HL-60 (cell line): ENCODE measurements around the gene PPFIA3.

Source experiments
- DNase-seq, 2 experiments: peaks; one replicate each; pipeline ENCODE4 v3.0.0-alpha.2; 2010 to 2020; ENCODE audit warnings: low read depth in 1 of 2, low spot score in 1 of 2
- H3K27ac ChIP-seq: fragments of 250-450 bp; sonication (Bioruptor Pico); replicated peaks from 2 replicates; pipeline ENCODE4 v1.5.1; 2020; ENCODE audit warnings: mild to moderate bottlenecking, moderate library complexity
- H3K27me3 ChIP-seq: fragments of 250-450 bp; sonication (Bioruptor Pico); 2 replicates; pipeline ENCODE4 v1.5.1; 2021; ENCODE audit warnings: mild to moderate bottlenecking, moderate library complexity; ENCODE audit not compliant: insufficient read depth, poor library complexity, severe bottlenecking
- H3K4me3 ChIP-seq: replicated peaks from 2 replicates; pipeline ENCODE4 v1.5.1; 2011; ENCODE audit warnings: mild to moderate bottlenecking, control low read depth, low read length; ENCODE audit not compliant: insufficient read depth
- GABPA ChIP-seq: IDR thresholded peaks from 2 replicates; pipeline ENCODE4 v1.6.1; 2012; ENCODE audit warnings: low read depth
- POLR2AphosphoS5 ChIP-seq: IDR thresholded peaks from 2 replicates; pipeline ENCODE4 v1.6.1; 2012; ENCODE audit warnings: low read depth
- SPI1 ChIP-seq: IDR thresholded peaks from 2 replicates; pipeline ENCODE4 v1.6.1; 2012; ENCODE audit warnings: low read depth, mild to moderate bottlenecking, borderline replicate concordance
- TF ChIP-seq, protein P1 (sequence below): IDR thresholded peaks from one replicate; pipeline ENCODE4 v1.5.1; 2011; ENCODE audit warnings: low read length, control low read depth, inconsistent platforms; ENCODE audit not compliant: insufficient read depth
- TF ChIP-seq, protein P2 (sequence below): IDR thresholded peaks from 2 replicates; pipeline ENCODE4 v1.6.1; 2012; ENCODE audit warnings: low read depth; ENCODE audit not compliant: insufficient replicate concordance

Gene PPFIA3

DNA sequence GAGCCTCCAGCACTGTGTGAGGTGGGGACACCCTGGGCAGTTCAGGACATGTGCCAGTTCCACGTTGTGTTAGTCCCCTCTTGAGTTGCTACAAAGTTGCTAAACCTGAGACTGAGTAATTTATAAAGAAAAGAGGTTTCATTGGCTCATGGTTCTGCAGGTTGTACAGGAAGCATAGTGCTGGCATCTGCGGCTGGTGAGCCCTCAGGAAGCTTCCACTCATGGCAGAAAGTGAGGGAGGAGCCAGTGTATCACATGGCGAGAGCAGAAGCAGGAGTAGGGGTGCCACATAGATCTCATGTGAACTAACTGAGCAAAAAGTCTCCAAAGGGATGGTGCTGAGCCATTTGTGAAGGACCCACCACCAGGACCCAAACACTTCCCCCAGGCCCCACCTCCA is 71.4 kb downstream of the PPFIA3 start:
- TF ChIP-seq SPI1, result no peak
- TF ChIP-seq, protein P1, sequence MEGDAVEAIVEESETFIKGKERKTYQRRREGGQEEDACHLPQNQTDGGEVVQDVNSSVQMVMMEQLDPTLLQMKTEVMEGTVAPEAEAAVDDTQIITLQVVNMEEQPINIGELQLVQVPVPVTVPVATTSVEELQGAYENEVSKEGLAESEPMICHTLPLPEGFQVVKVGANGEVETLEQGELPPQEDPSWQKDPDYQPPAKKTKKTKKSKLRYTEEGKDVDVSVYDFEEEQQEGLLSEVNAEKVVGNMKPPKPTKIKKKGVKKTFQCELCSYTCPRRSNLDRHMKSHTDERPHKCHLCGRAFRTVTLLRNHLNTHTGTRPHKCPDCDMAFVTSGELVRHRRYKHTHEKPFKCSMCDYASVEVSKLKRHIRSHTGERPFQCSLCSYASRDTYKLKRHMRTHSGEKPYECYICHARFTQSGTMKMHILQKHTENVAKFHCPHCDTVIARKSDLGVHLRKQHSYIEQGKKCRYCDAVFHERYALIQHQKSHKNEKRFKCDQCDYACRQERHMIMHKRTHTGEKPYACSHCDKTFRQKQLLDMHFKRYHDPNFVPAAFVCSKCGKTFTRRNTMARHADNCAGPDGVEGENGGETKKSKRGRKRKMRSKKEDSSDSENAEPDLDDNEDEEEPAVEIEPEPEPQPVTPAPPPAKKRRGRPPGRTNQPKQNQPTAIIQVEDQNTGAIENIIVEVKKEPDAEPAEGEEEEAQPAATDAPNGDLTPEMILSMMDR, result no peak
- TF ChIP-seq POLR2AphosphoS5, result no peak
- TF ChIP-seq GABPA, result no peak
- TF ChIP-seq, protein P2, sequence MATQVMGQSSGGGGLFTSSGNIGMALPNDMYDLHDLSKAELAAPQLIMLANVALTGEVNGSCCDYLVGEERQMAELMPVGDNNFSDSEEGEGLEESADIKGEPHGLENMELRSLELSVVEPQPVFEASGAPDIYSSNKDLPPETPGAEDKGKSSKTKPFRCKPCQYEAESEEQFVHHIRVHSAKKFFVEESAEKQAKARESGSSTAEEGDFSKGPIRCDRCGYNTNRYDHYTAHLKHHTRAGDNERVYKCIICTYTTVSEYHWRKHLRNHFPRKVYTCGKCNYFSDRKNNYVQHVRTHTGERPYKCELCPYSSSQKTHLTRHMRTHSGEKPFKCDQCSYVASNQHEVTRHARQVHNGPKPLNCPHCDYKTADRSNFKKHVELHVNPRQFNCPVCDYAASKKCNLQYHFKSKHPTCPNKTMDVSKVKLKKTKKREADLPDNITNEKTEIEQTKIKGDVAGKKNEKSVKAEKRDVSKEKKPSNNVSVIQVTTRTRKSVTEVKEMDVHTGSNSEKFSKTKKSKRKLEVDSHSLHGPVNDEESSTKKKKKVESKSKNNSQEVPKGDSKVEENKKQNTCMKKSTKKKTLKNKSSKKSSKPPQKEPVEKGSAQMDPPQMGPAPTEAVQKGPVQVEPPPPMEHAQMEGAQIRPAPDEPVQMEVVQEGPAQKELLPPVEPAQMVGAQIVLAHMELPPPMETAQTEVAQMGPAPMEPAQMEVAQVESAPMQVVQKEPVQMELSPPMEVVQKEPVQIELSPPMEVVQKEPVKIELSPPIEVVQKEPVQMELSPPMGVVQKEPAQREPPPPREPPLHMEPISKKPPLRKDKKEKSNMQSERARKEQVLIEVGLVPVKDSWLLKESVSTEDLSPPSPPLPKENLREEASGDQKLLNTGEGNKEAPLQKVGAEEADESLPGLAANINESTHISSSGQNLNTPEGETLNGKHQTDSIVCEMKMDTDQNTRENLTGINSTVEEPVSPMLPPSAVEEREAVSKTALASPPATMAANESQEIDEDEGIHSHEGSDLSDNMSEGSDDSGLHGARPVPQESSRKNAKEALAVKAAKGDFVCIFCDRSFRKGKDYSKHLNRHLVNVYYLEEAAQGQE, result no peak
- DNase-seq, result no peak
- no peak overlapping the region for H3K27ac ChIP-seq
- H3K27me3 ChIP-seq, result no peaks in the 10 kb centered on the region
- H3K4me3 ChIP-seq, result no peak overlapping the region

DNA sequence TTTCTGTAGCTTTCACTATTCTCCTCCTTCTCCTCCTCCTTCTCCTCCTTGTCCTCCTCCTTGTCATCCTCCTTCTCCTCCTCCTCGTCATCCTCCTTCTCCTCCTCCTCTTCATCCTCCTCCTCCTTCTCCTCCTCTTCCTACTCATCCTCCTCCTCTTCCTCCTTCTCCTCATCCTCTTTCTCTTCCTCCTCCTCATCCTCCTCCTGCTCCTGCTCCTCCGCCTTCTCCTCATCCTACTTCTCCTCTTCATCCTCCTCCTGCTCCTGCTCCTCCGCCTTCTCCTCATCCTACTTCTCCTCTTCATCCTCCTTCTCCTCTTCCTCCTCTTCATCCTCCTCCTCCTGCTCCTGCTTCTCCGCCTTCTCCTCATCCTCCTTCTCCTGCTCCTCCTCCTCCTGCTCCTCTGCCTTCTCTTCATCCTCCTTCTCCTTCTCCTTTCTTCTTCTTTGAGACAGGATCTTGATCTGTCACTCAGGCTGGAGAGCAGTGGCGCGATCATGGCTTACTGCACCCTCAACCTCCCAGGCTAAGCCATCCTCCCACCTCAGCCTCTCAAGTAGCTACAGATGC is 74.6 kb downstream of the PPFIA3 start:
- TF ChIP-seq, protein P1, result no peak
- no peak for TF ChIP-seq SPI1
- TF ChIP-seq, protein P2, result no peak
- no peak for TF ChIP-seq GABPA
- TF ChIP-seq POLR2AphosphoS5, result no peak
- no peak overlapping the region for H3K4me3 ChIP-seq
- no peaks in the 10 kb centered on the region for H3K27me3 ChIP-seq
- DNase-seq, result no peak
- no peak overlapping the region for H3K27ac ChIP-seq

DNA sequence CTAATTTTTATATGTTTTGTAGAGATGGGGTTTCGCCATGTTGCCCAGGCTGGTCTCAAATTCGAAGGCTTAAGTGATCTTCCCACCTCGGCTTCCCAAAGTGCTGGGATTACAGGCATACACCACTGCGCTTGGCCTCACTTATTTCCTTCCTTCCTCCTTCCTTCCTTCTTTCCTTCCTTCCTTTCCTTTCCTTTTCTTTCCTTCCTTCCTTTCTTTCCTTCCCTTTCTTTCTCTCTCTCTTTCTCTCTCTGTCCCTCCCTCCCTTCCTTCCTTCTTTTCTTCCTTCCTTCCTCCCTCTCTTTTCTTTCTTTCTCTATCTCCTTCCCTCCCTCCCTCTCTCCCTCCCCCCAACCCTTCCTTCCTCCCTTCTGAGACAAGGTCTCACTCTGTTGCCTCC is 75.1 kb downstream of the PPFIA3 start:
- H3K4me3 ChIP-seq, result no peak overlapping the region
- H3K27me3 ChIP-seq, result no peaks in the 10 kb centered on the region
- no peak overlapping the region for H3K27ac ChIP-seq
- no peak for DNase-seq
- TF ChIP-seq POLR2AphosphoS5 (no peak), GABPA (no peak), SPI1 (no peak)
- TF ChIP-seq, protein P1, result no peak
- TF ChIP-seq, protein P2, result no peak
